Urinary bladder (tissue), 4 donors: ENCODE results near the gene CCL21. TPM values are rescaled to one million over a fixed set of nuclear protein-coding genes. Genes with fewer than 3 reads are reported as not detected.

Experiments
- DNase-seq: peaks from one replicate; pipeline ENCODE4 v3.0.0-alpha.2; 2015; ENCODE audit errors: extremely low spot score
- H3K27ac ChIP-seq: one replicate; pipeline ENCODE4 v1.5.1; 2013; ENCODE audit warnings: low read depth, mild to moderate bottlenecking, moderate library complexity
- H3K36me3 ChIP-seq: one replicate; pipeline ENCODE4 v1.6.1; 2013; ENCODE audit warnings: mild to moderate bottlenecking, moderate library complexity; ENCODE audit not compliant: insufficient read depth
- H3K4me1 ChIP-seq: one replicate; pipeline ENCODE4 v1.6.1; 2013; ENCODE audit warnings: mild to moderate bottlenecking, moderate library complexity; ENCODE audit not compliant: insufficient read depth
- H3K4me3 ChIP-seq: one replicate; pipeline ENCODE4 v1.5.1; 2013; ENCODE audit warnings: low read depth, low read length
- WGBS: extraction: QIAGEN DNeasy Blood & Tissue Kit; methylation state at CpG from one replicate; pipeline ENCODE4 v1.1.7; 2013; 5-methylcytosine and 5-hydroxymethylcytosine counted together
- polyA plus RNA-seq: library from polyadenylated mRNA; stranded (reverse); fragments of 200-250 nt; gene quantifications from one replicate; pipeline ENCODE4 v1.2.3, GENCODE V29; 2013
- total RNA-seq: library from RNA; depleted of rRNA; stranded (reverse); fragments of >200 nt; gene quantifications from one replicate; pipeline ENCODE4 v1.2.3, GENCODE V29; 2014
- donor health status: healthy with polysubstance abuse.
- donor health status: healthy.

The CCL21 gene
- total and polyA plus RNA-seq, 2 donors = 35.7 to 60.4 TPM

GRCh38 chr9:34719021-34719768, 9.3 kb upstream of the CCL21 start:
- no peak for DNase-seq
- Histone ChIP-seq H3K27ac (no peak overlapping the region), H3K4me3 (no peak overlapping the region), H3K36me3 (no peaks in the 10 kb centered on the region), H3K4me1 (no peaks in the 10 kb centered on the region)
- WGBS = 88% methylated on average over 8 of the region's 8 CpGs

- no peak overlapping the region for H3K4me3 ChIP-seq
- no peak overlapping the region for H3K27ac ChIP-seq
- no peaks in the 10 kb centered on the region for H3K4me1 ChIP-seq
- DNase-seq = no peak
- 59% methylated on average over 3 of the region's 3 CpGs for WGBS
- H3K36me3 ChIP-seq = no peaks in the 10 kb centered on the region
These were observed 8.2 kb upstream of the CCL21 start for GRCh38 chr9:34717996-34718614.

GRCh38 chr9:34716711-34717110, 6.8 kb upstream of the CCL21 start:
- DNase-seq = no peak
- Histone ChIP-seq H3K27ac (no peak overlapping the region), H3K4me3 (no peak overlapping the region), H3K36me3 (no peaks in the 10 kb centered on the region), H3K4me1 (no peaks in the 10 kb centered on the region)
- WGBS = 70% methylated on average over 4 of the region's 4 CpGs

DNA sequence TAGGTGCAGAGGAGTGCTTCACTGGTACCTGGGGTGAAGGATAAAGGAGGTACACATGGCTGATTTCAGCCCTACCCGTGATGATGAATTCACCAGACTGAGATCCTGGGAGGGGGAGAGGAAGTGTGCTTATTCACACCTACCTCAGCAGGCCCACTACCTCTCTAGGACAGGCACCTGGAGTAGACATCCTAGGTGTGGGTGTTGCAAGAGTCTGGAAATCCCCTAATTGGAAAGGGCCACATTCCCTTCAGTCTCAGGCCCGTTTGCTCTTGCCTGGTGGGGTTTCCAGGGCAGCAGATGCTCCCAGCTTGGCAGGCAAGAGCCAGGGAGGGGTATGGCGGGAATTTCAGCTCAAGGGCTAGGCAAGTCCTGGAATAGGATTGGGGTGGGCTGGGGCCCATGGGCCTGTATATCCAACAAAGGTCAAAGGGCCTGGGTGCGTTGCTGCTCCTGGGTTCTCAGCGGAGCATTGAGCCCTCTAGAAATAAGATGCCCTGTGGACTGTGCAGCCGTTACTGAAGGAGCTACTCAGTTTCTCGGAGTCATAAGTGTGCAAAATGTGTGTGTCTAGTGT, 5.8 kb upstream of the CCL21 start:
- DNase-seq = no peak
- Histone ChIP-seq H3K36me3 (no peaks in the 10 kb centered on the region), H3K4me3 (no peak overlapping the region), H3K27ac (no peak overlapping the region), H3K4me1 (no peaks in the 10 kb centered on the region)
- WGBS = 91% methylated on average over 7 of the region's 7 CpGs

- no peak for DNase-seq
- H3K4me3 ChIP-seq = no peak overlapping the region
- no peaks in the 10 kb centered on the region for H3K36me3 ChIP-seq
- no peaks in the 10 kb centered on the region for H3K4me1 ChIP-seq
- no peak overlapping the region for H3K27ac ChIP-seq
These were observed 4.1 kb upstream of the CCL21 start for GRCh38 chr9:34714007-34714406.

DNA sequence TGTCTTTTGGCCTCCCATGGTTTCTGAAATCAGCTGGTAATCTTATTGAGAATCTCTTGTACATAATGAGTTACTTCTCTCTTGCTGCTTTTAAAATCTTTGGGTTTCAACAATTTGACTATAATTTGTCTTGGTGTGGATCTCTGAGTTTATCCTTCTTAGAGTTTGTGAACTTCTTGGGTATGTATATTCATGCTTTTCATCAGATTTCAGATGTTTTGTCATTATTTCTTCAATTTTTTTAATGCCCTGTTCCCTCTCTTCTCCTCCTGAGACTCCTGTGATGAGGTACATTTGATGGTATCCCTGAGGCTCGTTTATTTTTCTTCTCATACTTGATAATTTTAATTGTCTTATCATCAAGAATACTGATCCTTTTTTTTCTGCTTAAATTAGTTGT, 2.2 kb upstream of the CCL21 start:
- Histone ChIP-seq H3K27ac (no peak overlapping the region), H3K4me3 (no peak overlapping the region), H3K36me3 (no peaks in the 10 kb centered on the region), H3K4me1 (no peaks in the 10 kb centered on the region)
- DNase-seq = no peak
- 66% methylated on average over 1 of the region's 1 CpG for WGBS

- DNase-seq = no peak
These were observed 549 bp downstream of the CCL21 start for GRCh38 chr9:34709196-34709978.

DNA sequence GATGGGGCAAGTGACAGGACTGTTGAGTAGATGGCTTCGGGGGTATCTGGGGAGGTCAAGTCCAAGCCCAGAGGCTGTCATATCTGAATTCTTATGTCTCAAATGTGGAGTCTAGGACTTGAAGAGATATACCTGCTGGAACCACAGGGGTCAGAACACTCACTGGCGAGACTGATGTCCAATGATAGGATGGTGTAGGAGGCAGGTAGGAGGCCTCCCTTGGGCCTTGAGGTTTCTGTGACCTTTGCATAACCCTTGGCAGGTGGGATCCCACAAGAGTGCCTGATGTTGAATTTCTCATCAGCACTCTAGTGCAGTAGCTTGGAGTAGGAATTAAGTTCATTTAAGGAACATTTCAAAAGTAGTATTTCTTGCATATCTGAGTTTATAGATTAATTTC, 2.8 kb downstream of the CCL21 start:
- 86% methylated on average over 2 of the region's 2 CpGs for WGBS

More at GRCh38 chr9:34709196-34709978, 549 bp downstream of the CCL21 start:
- 96% methylated on average over 9 of the region's 9 CpGs for WGBS
- no peak overlapping the region for H3K27ac ChIP-seq
- H3K4me1 ChIP-seq = no peaks in the 10 kb centered on the region
- no peak overlapping the region for H3K4me3 ChIP-seq
- H3K36me3 ChIP-seq = no peaks in the 10 kb centered on the region

GRCh38 chr9:34701769-34702736, 7.9 kb downstream of the CCL21 start:
- peak; percentile 46 for DNase-seq
- H3K4me3 ChIP-seq = peak overlapping the region; percentile 52

More for the DNA sequence above, 2.8 kb downstream of the CCL21 start:
- DNase-seq = no peak
- Histone ChIP-seq H3K27ac (no peak overlapping the region), H3K36me3 (no peaks in the 10 kb centered on the region), H3K4me3 (no peak overlapping the region), H3K4me1 (no peaks in the 10 kb centered on the region)

DNA sequence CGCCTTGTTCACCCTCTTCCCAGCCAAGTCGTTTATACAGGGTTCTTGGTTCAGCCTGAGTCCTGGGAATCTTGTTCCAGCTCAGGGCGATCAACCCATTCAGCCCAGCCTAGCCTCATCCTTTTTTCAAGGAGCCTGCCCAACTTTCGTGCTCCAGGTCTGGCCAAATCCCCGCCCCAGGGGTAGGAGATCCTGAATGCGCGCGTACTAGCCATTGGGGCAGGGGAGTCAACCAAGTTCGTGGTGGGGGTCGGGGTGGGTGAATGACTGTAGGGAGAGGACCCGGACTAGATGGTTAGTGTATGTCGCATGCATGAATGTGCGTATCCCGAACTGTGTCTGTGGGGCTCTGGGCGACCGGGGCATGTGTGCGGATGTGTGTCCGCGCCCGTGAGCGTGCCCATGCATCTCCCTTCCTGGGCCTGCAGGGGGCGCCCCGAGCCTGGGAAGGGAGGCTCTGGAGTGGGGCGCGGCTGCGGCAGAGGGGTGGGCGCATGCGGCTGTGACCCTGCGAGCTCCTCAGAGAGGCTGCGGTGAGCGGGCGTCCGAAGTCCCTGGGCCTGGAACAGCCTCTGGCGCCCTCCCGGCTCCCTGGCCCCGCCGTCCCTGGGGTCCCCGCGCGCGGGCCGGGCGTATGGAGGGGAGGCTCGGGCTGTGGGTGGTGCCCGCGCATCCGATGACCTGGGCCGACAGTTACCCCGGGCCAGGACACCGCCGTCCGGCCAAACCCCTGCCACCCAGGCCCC, 8.7 kb downstream of the CCL21 start:
- peak overlapping the region; percentile 52 for H3K4me3 ChIP-seq
- H3K36me3 ChIP-seq = no peaks in the 10 kb centered on the region
- WGBS = 7% methylated on average over 52 of the region's 52 CpGs
- no peaks in the 10 kb centered on the region for H3K4me1 ChIP-seq
- no peak for DNase-seq
- H3K27ac ChIP-seq = no peak overlapping the region

More at GRCh38 chr9:34701769-34702736, 7.9 kb downstream of the CCL21 start:
- no peaks in the 10 kb centered on the region for H3K36me3 ChIP-seq
- H3K27ac ChIP-seq = no peak overlapping the region
- 2% methylated on average over 30 of the region's 30 CpGs for WGBS
- H3K4me1 ChIP-seq = no peaks in the 10 kb centered on the region

DNA sequence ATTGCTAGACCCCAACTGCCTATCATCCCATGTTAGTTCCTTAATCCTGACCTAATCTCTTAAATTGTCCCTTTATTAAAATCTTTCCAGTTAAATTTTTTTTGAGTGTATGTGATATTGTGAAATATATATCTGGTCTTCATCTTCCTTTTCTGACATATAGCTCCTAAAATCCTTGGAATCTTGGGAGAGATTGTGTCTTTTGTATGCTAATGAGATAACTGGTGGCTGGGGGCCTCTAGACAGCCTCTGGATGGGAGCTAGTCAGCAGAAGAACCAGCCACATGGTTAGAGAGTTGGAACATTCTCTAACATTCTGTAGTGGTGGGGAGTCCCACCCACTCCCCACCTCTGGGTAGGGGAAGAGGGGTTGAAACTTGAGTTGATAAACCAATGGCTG, 15.1 kb downstream of the CCL21 start:
- Histone ChIP-seq H3K4me3 (no peak overlapping the region), H3K4me1 (no peaks in the 10 kb centered on the region), H3K27ac (no peak overlapping the region), H3K36me3 (no peaks in the 10 kb centered on the region)
- DNase-seq = no peak

- no peak for DNase-seq
- H3K36me3 ChIP-seq = no peaks in the 10 kb centered on the region
- 81% methylated on average over 2 of the region's 2 CpGs for WGBS
- no peak overlapping the region for H3K4me3 ChIP-seq
- H3K4me1 ChIP-seq = no peaks in the 10 kb centered on the region
- no peak overlapping the region for H3K27ac ChIP-seq
These were observed 16.4 kb downstream of the CCL21 start for GRCh38 chr9:34693560-34693959.
